SK-N-SH (cell line): ENCODE results near the gene NAV2. TPM values are rescaled to one million over a fixed set of nuclear protein-coding genes. Genes with fewer than 3 reads are reported as not detected.

Experiments used
- CTCF ChIA-PET: fragments of 300-600, 350-600 bp; formaldehyde crosslinking; extraction: SDS; loops from one replicate; lab custom pipeline; 2021; lab: Yijun Ruan, JAX
- POLR2A ChIA-PET: fragments of 350-600 bp; sonication (Branson Sonifier 250); formaldehyde crosslinking; extraction: SDS; loops from one replicate; lab custom pipeline; 2020; ENCODE audit warnings: antibody characterized with exemption, inconsistent platforms; lab: Yijun Ruan, JAX
- DNase-seq: peaks from one replicate; pipeline ENCODE4 v3.0.0; 2012
- H2AFZ ChIP-seq: fragments of 200-600 bp; sonication (generic); 2 replicates; pipeline ENCODE4 v1.8.1; 2016; ENCODE audit warnings: antibody characterized with exemption, mild to moderate bottlenecking, low read depth
- H3F3A ChIP-seq: fragments of 200-600 bp; sonication (generic); replicated peaks from 2 replicates; pipeline ENCODE3; 2016; ENCODE audit warnings: antibody characterized with exemption, mild to moderate bottlenecking; ENCODE audit not compliant: insufficient read depth
- H3K27ac ChIP-seq, 2 experiments: fragments of 200-500 bp in 1 of 2; fragments of 200-600 bp in 1 of 2; sonication (Bioruptor generic) in 1 of 2; sonication (generic), shearing (Covaris generic) in 1 of 2; 2 replicates each; pipeline versions ENCODE4 v1.5.1 to v1.6.1; 2014 to 2016; ENCODE audit warnings: low read depth in 2 of 2, inconsistent platforms in 1 of 2, low read length in 1 of 2, mild to moderate bottlenecking in 1 of 2, mixed read lengths in 1 of 2
- H3K27me3 ChIP-seq: fragments of 200-600 bp; sonication (generic), shearing (Covaris generic); 2 replicates; pipeline ENCODE4 v1.6.1; 2016; ENCODE audit warnings: mixed run types; ENCODE audit not compliant: insufficient read depth
- H3K36me3 ChIP-seq, 2 experiments: fragments of 200-500 bp in 1 of 2; fragments of 200-600 bp in 1 of 2; sonication (Bioruptor generic) in 1 of 2; sonication (generic) in 1 of 2; replicated peaks in 1 of 2; 2 replicates each; pipeline versions ENCODE3 to v1.5.1; 2014 to 2016; ENCODE audit warnings: low read length in 1 of 2, mild to moderate bottlenecking in 1 of 2; ENCODE audit not compliant: insufficient read depth in 2 of 2, control insufficient read depth in 1 of 2
- H3K4me1 ChIP-seq, 2 experiments: fragments of 200-500 bp in 1 of 2; fragments of 200-600 bp in 1 of 2; sonication (Bioruptor generic) in 1 of 2; sonication (generic), shearing (Covaris generic) in 1 of 2; 2 replicates each; pipeline versions ENCODE4 v1.5.1 to v1.6.1; 2014 to 2016; ENCODE audit warnings: low read depth in 1 of 2, low read length in 1 of 2, mixed run types in 1 of 2; ENCODE audit not compliant: insufficient read depth in 2 of 2, control insufficient read depth in 1 of 2
- H3K4me2 ChIP-seq: fragments of 200-600 bp; sonication (generic), shearing (Covaris generic); 2 replicates; pipeline ENCODE4 v1.6.1; 2017; ENCODE audit warnings: mixed run types
- H3K4me3 ChIP-seq, 2 experiments: fragments of 200-500 bp in 1 of 2; fragments of 200-600 bp in 1 of 2; sonication (Bioruptor generic) in 1 of 2; sonication (generic), shearing (Covaris generic) in 1 of 2; 2 replicates each; pipeline versions ENCODE4 v1.5.1 to v1.8.1; 2014 to 2016; ENCODE audit warnings: low read depth in 2 of 2, inconsistent platforms in 1 of 2, low read length in 1 of 2, mild to moderate bottlenecking in 1 of 2, mixed read lengths in 1 of 2, moderate library complexity in 1 of 2
- H3K79me2 ChIP-seq: fragments of 200-600 bp; sonication (generic); 2 replicates; pipeline ENCODE4 v1.8.1; 2017; ENCODE audit warnings: mild to moderate bottlenecking; ENCODE audit not compliant: insufficient read depth
- H3K9ac ChIP-seq: fragments of 200-600 bp; sonication (generic); 2 replicates; pipeline ENCODE4 v1.6.1; 2017; ENCODE audit warnings: mixed run types
- H3K9me2 ChIP-seq: fragments of 200-600 bp; sonication (generic); 2 replicates; pipeline ENCODE4 v1.6.1; 2017; ENCODE audit warnings: mixed run types
- H3K9me3 ChIP-seq: fragments of 200-600 bp; sonication (generic); 2 replicates; pipeline ENCODE4 v1.6.1; 2017; ENCODE audit warnings: mixed run types, mild to moderate bottlenecking, moderate library complexity
- H4K20me1 ChIP-seq: fragments of 200-600 bp; sonication (generic); 2 replicates; pipeline ENCODE4 v1.6.1; 2017; ENCODE audit warnings: mild to moderate bottlenecking, mixed run types; ENCODE audit not compliant: insufficient read depth
- CHD2 ChIP-seq: fragments of 150-350 bp; IDR thresholded peaks from 2 replicates; pipeline ENCODE4 v1.6.1; 2018; ENCODE audit warnings: low read length; ENCODE audit not compliant: partially characterized antibody
- EP300 ChIP-seq, 2 experiments: IDR thresholded peaks; 2 replicates each; pipeline versions ENCODE4 v1.4.0 to v1.6.1; 2012; ENCODE audit warnings: borderline replicate concordance in 1 of 2, low read depth in 1 of 2, low read length in 1 of 2
- EZH2phosphoT487 ChIP-seq: fragments of 200-600 bp; sonication (generic); IDR thresholded peaks from 2 replicates; pipeline ENCODE4 v1.6.1; 2017; ENCODE audit warnings: low read depth, mixed run types, mild to moderate bottlenecking, antibody characterized with exemption, moderate library complexity, borderline replicate concordance
- FOSL2 ChIP-seq: IDR thresholded peaks from 2 replicates; pipeline ENCODE4 v1.4.0; 2012; ENCODE audit warnings: low read depth, mild to moderate bottlenecking, moderate library complexity, borderline replicate concordance
- FOXJ3 ChIP-seq: sonication (generic); formaldehyde crosslinking; IDR thresholded peaks from 2 replicates; pipeline ENCODE4 v1.5.1; 2020; ENCODE audit warnings: mild to moderate bottlenecking, missing genetic modification reagents
- JUND ChIP-seq: IDR thresholded peaks from 2 replicates; pipeline ENCODE4 v1.4.0; 2012
- MXI1 ChIP-seq: IDR thresholded peaks from 2 replicates; pipeline ENCODE4 v1.6.1; 2012; ENCODE audit warnings: mild to moderate bottlenecking, low read depth, low read length, improper control_type of control experiment
- NFIC ChIP-seq: IDR thresholded peaks from 2 replicates; pipeline ENCODE4 v1.4.0; 2012; ENCODE audit warnings: borderline replicate concordance
- SIN3A ChIP-seq: IDR thresholded peaks from 2 replicates; pipeline ENCODE4 v1.6.1; 2012; ENCODE audit warnings: low read depth, mild to moderate bottlenecking, low read length, moderate library complexity, borderline replicate concordance
- SMC3 ChIP-seq: IDR thresholded peaks from 2 replicates; pipeline ENCODE4 v1.6.1; 2012; ENCODE audit warnings: low read depth, low read length, improper control_type of control experiment
- TAF1 ChIP-seq: IDR thresholded peaks from 2 replicates; pipeline ENCODE4 v1.6.1; 2012; ENCODE audit warnings: low read depth, mild to moderate bottlenecking, low read length, moderate library complexity, borderline replicate concordance
- USF1 ChIP-seq: IDR thresholded peaks from 2 replicates; pipeline ENCODE4 v1.4.0; 2012; ENCODE audit warnings: low read depth, borderline replicate concordance
- USF2 ChIP-seq: fragments of 150-350 bp; IDR thresholded peaks from 2 replicates; pipeline ENCODE4 v1.6.1; 2017; ENCODE audit warnings: antibody characterized with exemption, low read length, low read depth, borderline replicate concordance
- WGBS: methylation state at CpG from one replicate; pipeline ENCODE4 v1.1.6; 2017; ENCODE audit warnings: low lambda C conversion rate; 5-methylcytosine and 5-hydroxymethylcytosine counted together
- polyA plus RNA-seq, 3 experiments: library from polyadenylated mRNA; depleted of rRNA; stranded (reverse); fragments of >200 nt; gene quantifications; 2 replicates each; pipeline ENCODE4 v1.2.3, GENCODE V29; 2012
- TF ChIP-seq, protein P1 (sequence below): fragments of 200-600 bp; sonication (generic); IDR thresholded peaks from 2 replicates; pipeline ENCODE4 v1.6.1; 2017; ENCODE audit warnings: antibody characterized with exemption, mild to moderate bottlenecking, moderate library complexity

The NAV2 gene
- polyA plus RNA-seq, 1 of the 3 experiments (the other 2 are of a cell fraction) = 26.2 TPM

DNA sequence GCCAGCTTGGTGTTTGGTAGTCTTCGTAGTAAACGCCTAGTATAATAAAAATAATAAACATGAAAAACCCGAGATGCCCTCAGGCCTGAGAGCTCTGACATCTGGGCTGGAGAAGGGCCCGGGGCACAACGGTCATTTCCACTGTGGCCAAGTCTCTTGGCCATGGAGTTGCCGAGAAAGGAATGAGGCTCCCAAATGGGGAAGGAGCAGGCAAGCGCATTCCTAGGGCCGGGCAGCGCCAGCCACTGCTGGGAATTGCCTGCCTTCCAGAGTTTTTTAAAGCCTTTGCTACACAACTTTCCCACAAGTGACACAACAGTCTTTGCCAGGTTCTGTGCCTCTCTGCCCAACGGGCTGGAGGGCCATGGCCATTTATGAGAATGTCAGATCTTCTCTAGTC lies 103.4 kb downstream of the NAV2 start:
- H3K4me1 ChIP-seq = peaks cover 12 to 54% of the 10 kb centered on the region in 2 experiments; a peak in 3 of 4 replicates
- no peak for DNase-seq
- no peak overlapping the region for H3K27ac ChIP-seq
- ChIA-PET CTCF (interaction anchor here (0.9 to 2.0 kb wide), 4 partner anchors 13 to 258 kb away, joined by 3 to 12 read pairs (median 4); no protein-coding TSS in a partner anchor), POLR2A (no interaction called here)
- H2AFZ ChIP-seq = no peak overlapping the region
- no peaks in the 10 kb centered on the region for H3K9me3 ChIP-seq
- no peaks in the 10 kb centered on the region for H3K9me2 ChIP-seq
- H4K20me1 ChIP-seq = peaks cover 98% of the 10 kb centered on the region
- H3K36me3 ChIP-seq = peaks cover 7 to 31% of the 10 kb centered on the region in 2 experiments
- H3K79me2 ChIP-seq = peaks cover 100% of the 10 kb centered on the region
- H3K4me2 ChIP-seq = no peak overlapping the region
- 78% methylated on average over 8 of the region's 10 CpGs for WGBS
- H3F3A ChIP-seq = peaks cover 19% of the 10 kb centered on the region
- no peak overlapping the region for H3K4me3 ChIP-seq
- H3K27me3 ChIP-seq = no peaks in the 10 kb centered on the region
- no peak for TF ChIP-seq EP300 (IDR thresholded peaks at IDR 0.05; ENCODE audit: borderline replicate concordance in 1 of 2, low read depth in 1 of 2, low read length in 1 of 2)
- no peak for TF ChIP-seq USF2
- no peak for TF ChIP-seq FOSL2
- TF ChIP-seq NFIC = no peak
- no peak for TF ChIP-seq SMC3
- no peak for TF ChIP-seq FOXJ3 (CRISPR knock-in tag)
- no peak for TF ChIP-seq JUND
- TF ChIP-seq, protein P1, sequence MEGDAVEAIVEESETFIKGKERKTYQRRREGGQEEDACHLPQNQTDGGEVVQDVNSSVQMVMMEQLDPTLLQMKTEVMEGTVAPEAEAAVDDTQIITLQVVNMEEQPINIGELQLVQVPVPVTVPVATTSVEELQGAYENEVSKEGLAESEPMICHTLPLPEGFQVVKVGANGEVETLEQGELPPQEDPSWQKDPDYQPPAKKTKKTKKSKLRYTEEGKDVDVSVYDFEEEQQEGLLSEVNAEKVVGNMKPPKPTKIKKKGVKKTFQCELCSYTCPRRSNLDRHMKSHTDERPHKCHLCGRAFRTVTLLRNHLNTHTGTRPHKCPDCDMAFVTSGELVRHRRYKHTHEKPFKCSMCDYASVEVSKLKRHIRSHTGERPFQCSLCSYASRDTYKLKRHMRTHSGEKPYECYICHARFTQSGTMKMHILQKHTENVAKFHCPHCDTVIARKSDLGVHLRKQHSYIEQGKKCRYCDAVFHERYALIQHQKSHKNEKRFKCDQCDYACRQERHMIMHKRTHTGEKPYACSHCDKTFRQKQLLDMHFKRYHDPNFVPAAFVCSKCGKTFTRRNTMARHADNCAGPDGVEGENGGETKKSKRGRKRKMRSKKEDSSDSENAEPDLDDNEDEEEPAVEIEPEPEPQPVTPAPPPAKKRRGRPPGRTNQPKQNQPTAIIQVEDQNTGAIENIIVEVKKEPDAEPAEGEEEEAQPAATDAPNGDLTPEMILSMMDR = no peak
- TF ChIP-seq USF1 = no peak
- TF ChIP-seq CHD2 = no peak
- TF ChIP-seq MXI1 = no peak
- no peak overlapping the region for H3K9ac ChIP-seq

DNA sequence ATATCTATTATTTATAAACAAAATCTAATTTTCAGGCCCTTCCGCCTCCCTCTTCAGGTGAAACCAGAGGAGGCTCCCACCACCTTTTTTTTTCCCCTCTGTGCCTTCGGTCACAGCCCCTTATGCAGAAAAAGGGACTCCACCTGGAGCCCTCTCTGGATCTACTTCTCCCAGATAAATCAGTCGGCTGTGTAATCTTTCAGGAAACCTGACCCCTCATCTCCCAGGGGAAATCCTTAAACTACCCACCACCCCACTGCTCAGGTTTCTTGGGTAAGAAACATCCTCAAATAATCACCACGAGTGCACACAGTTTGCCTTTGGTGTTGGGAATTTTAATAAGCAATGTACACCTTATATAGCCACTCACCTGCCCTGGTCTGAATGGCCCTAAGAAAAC lies 104.2 kb downstream of the NAV2 start:
- H3K4me2 ChIP-seq = no peak overlapping the region
- H3K9me2 ChIP-seq = no peaks in the 10 kb centered on the region
- peaks cover 100% of the 10 kb centered on the region for H3K79me2 ChIP-seq

More for the DNA sequence above, 104.2 kb downstream of the NAV2 start:
- no peak overlapping the region for H3K9ac ChIP-seq
- peaks cover 19% of the 10 kb centered on the region for H3F3A ChIP-seq
- H3K9me3 ChIP-seq = no peaks in the 10 kb centered on the region
- ChIA-PET POLR2A (no interaction called here), CTCF (interaction anchor here (1.3 to 1.8 kb wide), 2 partner anchors 12 to 19 kb away, joined by 3 to 4 read pairs; no protein-coding TSS in a partner anchor)
- no peak overlapping the region for H2AFZ ChIP-seq
- no peak overlapping the region for H3K4me3 ChIP-seq
- H3K27ac ChIP-seq = no peak overlapping the region
- H3K27me3 ChIP-seq = no peaks in the 10 kb centered on the region
- TF ChIP-seq SMC3 = no peak
- TF ChIP-seq SIN3A = no peak
- no peak for TF ChIP-seq TAF1
- TF ChIP-seq EZH2phosphoT487 = no peak
- no peak for DNase-seq
- H3K4me1 ChIP-seq = peaks cover 12 to 48% of the 10 kb centered on the region in 2 experiments; a peak in 2 of 4 replicates
- WGBS = 65% methylated on average over 4 of the region's 4 CpGs
- H4K20me1 ChIP-seq = peaks cover 98% of the 10 kb centered on the region
- H3K36me3 ChIP-seq = peaks cover 7 to 30% of the 10 kb centered on the region in 2 experiments
